Ishikawa (cell line): Measurements from ENCODE around the gene ATG5.

Experiments
- CEBPB ChIP-seq: IDR thresholded peaks from 2 replicates; pipeline ENCODE4 v1.6.1; 2012
- CREB1 ChIP-seq: IDR thresholded peaks from 2 replicates; pipeline ENCODE4 v1.6.1; 2012; ENCODE audit warnings: low read depth
- EGR1 ChIP-seq: IDR thresholded peaks from 2 replicates; pipeline ENCODE4 v1.6.1; 2012
- EP300 ChIP-seq: IDR thresholded peaks from 2 replicates; pipeline ENCODE4 v1.6.1; 2012; ENCODE audit warnings: borderline replicate concordance
- FOXM1 ChIP-seq: IDR thresholded peaks from 2 replicates; pipeline ENCODE4 v1.6.1; 2012; ENCODE audit warnings: low read depth, borderline replicate concordance
- MAX ChIP-seq: IDR thresholded peaks from 2 replicates; pipeline ENCODE4 v1.6.1; 2012
- NFIC ChIP-seq: IDR thresholded peaks from 2 replicates; pipeline ENCODE4 v1.6.1; 2012
- RAD21 ChIP-seq: IDR thresholded peaks from 2 replicates; pipeline ENCODE4 v1.6.1; 2012; ENCODE audit warnings: low read depth
- TAF1 ChIP-seq: IDR thresholded peaks from 2 replicates; pipeline ENCODE4 v1.6.1; 2012; ENCODE audit warnings: low read depth, mild to moderate bottlenecking
- TCF12 ChIP-seq: IDR thresholded peaks from 2 replicates; pipeline ENCODE4 v1.6.1; 2012; ENCODE audit warnings: low read depth
- TEAD4 ChIP-seq: IDR thresholded peaks from 2 replicates; pipeline ENCODE4 v1.6.1; 2012
- USF1 ChIP-seq: IDR thresholded peaks from 2 replicates; pipeline ENCODE4 v1.6.1; 2012
- YY1 ChIP-seq: IDR thresholded peaks from 2 replicates; pipeline ENCODE4 v1.6.1; 2012; ENCODE audit warnings: low read depth
- ZBTB7A ChIP-seq: IDR thresholded peaks from 2 replicates; pipeline ENCODE4 v1.6.1; 2012; ENCODE audit warnings: low read depth
- TF ChIP-seq, protein P1 (sequence below): IDR thresholded peaks from 2 replicates; pipeline ENCODE4 v1.6.1; 2012; ENCODE audit warnings: low read depth, mild to moderate bottlenecking

The ATG5 gene

DNA sequence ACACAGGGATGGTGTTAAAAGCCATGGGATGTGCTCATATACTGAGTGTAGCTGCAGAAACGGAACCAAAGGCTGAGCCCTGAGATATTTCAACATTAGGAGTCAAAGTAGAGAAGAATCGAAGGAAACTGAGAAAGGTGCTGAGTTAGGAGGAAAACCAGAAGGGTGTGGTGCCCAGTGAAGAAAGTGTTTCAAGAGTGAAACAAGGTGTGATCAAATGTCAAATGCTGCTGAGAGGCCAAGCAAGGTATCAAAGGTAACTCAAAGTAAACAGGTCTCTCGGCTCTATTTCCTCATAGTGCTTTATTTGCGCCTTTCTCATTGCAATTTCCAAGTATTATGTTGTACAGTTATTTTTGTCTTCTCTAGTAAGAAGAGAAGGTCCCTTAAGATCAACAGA is 145.4 kb downstream of the ATG5 start:
- TF ChIP-seq TAF1 (no peak), CREB1 (no peak), MAX (no peak), ZBTB7A (no peak), FOXM1 (no peak), TCF12 (no peak), EGR1 (no peak), USF1 (no peak), NFIC (no peak), EP300 (no peak), CEBPB (no peak), YY1 (no peak)

DNA sequence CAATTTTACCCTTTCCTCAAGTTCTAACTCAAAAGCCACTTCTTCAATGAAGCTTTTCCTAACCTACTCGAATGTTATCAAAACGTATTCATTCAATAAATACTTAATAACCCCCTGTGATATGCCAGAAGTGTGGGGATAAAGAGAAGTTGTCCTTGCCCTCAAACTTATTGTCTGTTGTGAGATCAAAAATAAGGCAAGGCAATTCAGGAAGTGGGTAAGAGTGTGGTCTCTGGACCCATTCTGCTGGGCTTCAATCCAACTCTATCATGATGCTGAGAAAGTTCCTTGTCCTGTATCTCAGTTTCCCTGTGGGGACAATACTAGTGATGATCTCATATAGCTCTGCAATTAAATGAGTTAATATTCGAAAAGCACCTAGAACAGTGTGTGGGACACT is 146.7 kb downstream of the ATG5 start:
- TF ChIP-seq CREB1 (no peak), CEBPB (no peak)

GRCh38 chr6:106177786-106178185 is 147.8 kb downstream of the ATG5 start:
- TF ChIP-seq TCF12 (no peak), MAX (no peak), YY1 (no peak), EP300 (no peak), TEAD4 (no peak), CREB1 (no peak), TAF1 (no peak), NFIC (no peak), CEBPB (no peak), USF1 (no peak), EGR1 (no peak), RAD21 (no peak), FOXM1 (no peak), ZBTB7A (no peak)
- TF ChIP-seq, protein P1, sequence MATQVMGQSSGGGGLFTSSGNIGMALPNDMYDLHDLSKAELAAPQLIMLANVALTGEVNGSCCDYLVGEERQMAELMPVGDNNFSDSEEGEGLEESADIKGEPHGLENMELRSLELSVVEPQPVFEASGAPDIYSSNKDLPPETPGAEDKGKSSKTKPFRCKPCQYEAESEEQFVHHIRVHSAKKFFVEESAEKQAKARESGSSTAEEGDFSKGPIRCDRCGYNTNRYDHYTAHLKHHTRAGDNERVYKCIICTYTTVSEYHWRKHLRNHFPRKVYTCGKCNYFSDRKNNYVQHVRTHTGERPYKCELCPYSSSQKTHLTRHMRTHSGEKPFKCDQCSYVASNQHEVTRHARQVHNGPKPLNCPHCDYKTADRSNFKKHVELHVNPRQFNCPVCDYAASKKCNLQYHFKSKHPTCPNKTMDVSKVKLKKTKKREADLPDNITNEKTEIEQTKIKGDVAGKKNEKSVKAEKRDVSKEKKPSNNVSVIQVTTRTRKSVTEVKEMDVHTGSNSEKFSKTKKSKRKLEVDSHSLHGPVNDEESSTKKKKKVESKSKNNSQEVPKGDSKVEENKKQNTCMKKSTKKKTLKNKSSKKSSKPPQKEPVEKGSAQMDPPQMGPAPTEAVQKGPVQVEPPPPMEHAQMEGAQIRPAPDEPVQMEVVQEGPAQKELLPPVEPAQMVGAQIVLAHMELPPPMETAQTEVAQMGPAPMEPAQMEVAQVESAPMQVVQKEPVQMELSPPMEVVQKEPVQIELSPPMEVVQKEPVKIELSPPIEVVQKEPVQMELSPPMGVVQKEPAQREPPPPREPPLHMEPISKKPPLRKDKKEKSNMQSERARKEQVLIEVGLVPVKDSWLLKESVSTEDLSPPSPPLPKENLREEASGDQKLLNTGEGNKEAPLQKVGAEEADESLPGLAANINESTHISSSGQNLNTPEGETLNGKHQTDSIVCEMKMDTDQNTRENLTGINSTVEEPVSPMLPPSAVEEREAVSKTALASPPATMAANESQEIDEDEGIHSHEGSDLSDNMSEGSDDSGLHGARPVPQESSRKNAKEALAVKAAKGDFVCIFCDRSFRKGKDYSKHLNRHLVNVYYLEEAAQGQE: no peak

- TF ChIP-seq CEBPB: no peak
- TF ChIP-seq TEAD4: no peak
- no peak for TF ChIP-seq TAF1
Observed at GRCh38 chr6:106173124-106173879, 152.3 kb downstream of the ATG5 start.

GRCh38 chr6:106170030-106170791 is 155.3 kb downstream of the ATG5 start:
- TF ChIP-seq TAF1: no peak
- no peak for TF ChIP-seq FOXM1
- TF ChIP-seq USF1: no peak
- TF ChIP-seq ZBTB7A: no peak
- no peak for TF ChIP-seq CEBPB
- TF ChIP-seq YY1: no peak
- TF ChIP-seq, protein P1: no peak
- no peak for TF ChIP-seq EP300
- TF ChIP-seq MAX: no peak
- no peak for TF ChIP-seq TEAD4
- no peak for TF ChIP-seq NFIC
- TF ChIP-seq TCF12: no peak
- TF ChIP-seq EGR1: no peak
- no peak for TF ChIP-seq RAD21
- TF ChIP-seq CREB1: no peak
